HG03159 (cell line): ENCODE measurements around the gene AGPS.
"Not testable (repeated sequence)": the region's sequence is repeated elsewhere in the genome, so short reads cannot be mapped to it uniquely, and the experiment has no call there.

Experiments used
- ATAC-seq: cut with Tn5 transposase; IDR thresholded peaks from one replicate; pipeline ENCODE4 v1.9.1; 2021; ENCODE audit warnings: mild to moderate bottlenecking, moderate library complexity; ENCODE audit not compliant: unreplicated experiment

AGPS gene

DNA sequence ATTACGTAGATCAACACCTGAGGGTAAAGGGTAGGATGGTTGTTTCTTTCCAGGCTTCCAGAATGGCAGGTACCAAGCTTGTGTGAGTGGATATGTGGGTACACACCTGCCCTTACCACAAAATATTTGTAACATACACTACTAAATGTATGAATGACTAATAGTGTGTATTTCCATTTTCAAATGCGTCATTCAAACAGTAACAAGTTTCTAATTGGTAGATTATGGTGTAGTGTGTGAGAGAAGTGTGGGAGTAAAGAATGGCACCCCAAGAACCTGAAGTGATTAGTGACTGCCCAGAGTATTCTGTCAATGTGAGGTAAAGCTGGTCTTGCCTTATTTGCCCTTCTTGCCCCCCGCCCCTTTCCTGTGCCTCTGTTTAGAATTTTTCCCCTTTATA lies 21.1 kb downstream of the AGPS start:
- no peak for ATAC-seq

GRCh38 chr2:177419274-177419673 lies 26.7 kb downstream of the AGPS start:
- ATAC-seq, result no peak

DNA sequence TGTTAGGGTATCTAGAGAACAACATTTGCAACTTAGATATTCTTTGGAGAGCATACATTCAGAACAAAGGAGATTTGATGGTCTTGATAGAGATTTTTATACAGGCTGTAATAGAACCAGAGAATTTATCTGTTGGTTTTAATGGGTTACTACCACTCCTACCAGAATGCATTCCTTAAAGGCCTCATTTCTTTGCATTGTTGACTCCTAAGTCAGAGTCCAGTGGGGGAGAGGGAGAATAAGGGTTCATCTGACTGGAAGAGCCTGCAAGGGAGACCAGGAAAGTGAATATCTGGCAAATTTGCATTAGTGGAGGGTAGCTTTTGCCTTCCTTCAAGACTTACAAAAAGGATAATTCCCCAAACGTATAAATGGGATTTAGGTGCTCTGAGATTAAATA lies 29.7 kb downstream of the AGPS start:
- no peak for ATAC-seq

GRCh38 chr2:177424120-177424519 lies 31.5 kb downstream of the AGPS start:
- not testable (repeated sequence) for ATAC-seq

- not testable (repeated sequence) for ATAC-seq
These were observed 32.0 kb downstream of the AGPS start for GRCh38 chr2:177424620-177425019.

GRCh38 chr2:177427316-177427715 lies 34.7 kb downstream of the AGPS start:
- no peak for ATAC-seq

GRCh38 chr2:177427936-177428335 lies 35.4 kb downstream of the AGPS start:
- ATAC-seq, result not testable (repeated sequence)

DNA sequence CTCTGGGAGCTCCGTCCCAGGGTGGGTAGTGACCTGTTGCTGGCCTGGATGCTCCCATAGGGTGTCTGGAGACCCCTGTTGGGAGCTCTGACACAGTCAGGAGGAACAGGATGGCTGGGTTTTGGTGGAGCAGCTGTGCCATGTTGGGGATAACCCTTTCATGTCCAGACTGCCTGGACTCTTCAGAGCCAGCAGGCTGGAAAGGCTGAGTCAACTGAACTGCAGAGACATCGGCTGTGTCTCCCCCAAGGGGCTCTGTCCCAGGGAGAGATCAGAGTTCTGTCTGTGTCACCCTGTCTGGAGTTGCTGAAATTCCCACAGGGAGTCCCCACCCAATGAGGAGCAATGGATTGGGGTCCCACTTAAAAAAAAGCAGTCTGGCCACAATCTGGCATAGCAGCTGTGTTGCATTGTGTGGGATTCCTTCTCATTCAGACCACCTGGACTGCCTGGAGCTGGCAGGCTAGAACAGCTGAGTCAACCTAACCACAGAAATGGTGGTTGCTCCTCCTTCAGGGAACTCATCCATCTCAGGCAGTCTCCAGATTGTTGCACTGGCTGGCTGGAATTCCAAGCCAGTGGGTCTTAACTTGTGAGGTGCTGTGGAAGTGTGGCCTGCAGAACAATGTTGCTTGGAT lies 37.2 kb downstream of the AGPS start:
- ATAC-seq, result no peak

DNA sequence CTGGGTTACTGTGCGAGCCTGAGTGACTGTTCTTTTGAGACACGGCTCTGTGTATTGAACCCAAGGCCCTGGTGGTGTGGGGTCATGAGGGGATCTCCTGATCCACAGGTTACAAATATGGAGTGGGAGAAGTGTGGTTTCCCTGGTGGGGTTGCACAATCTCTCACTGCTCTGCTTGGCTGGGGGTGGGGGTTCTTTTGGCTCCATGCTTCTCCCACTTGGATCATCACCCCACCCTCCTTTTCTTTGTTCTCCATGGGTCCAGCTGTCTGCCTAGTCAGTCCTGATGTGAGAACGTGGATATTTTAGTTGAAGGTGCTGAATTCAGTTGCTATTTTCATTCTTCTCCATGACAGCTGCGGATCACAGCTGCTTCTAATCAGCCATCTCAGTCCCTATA lies 37.8 kb downstream of the AGPS start:
- no peak for ATAC-seq

GRCh38 chr2:177431111-177431725 lies 38.6 kb downstream of the AGPS start:
- ATAC-seq, result not testable (repeated sequence)

- no peak for ATAC-seq
These were observed 40.1 kb downstream of the AGPS start for GRCh38 chr2:177432703-177433102.

DNA sequence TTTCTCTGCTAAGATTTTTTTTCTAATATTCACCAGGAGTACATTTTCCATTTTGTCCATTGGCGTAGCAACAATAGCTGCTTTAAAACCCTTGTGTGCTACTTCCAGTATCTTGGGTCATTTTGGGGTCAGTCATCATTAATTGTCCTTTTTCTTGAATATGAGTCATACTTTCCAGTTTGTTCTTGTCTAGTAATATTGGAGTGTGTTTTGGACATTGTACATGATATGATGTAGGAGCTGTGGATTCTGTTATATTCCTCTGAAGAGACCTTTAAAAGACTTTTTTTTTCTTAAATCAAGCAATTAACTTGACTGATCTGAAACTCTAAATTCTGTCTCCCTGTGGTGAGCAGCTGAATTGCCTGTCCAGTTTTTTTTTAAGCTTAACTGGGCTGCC lies 40.8 kb downstream of the AGPS start:
- ATAC-seq, result no peak

- ATAC-seq, result no peak
These were observed 41.9 kb downstream of the AGPS start for GRCh38 chr2:177434475-177434874.

DNA sequence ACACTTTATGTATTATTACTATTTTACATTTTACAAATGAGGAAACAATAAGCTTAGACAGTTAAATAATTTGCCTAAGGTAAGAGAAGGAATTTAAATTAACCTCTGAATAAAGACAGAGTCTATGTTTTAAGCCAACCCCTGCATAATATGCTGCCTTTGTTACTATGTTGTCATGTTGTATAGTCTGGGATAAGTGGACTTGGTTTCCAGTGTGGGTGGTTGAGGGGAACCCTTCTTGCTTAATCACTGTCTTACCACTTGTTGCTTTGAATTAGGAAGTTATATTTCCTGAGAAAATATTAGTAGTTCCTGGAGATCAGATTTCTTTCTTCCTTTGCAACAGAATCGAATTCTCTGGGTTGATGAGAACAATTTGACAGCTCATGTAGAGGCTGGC lies 52.6 kb downstream of the AGPS start:
- ATAC-seq, result no peak

DNA sequence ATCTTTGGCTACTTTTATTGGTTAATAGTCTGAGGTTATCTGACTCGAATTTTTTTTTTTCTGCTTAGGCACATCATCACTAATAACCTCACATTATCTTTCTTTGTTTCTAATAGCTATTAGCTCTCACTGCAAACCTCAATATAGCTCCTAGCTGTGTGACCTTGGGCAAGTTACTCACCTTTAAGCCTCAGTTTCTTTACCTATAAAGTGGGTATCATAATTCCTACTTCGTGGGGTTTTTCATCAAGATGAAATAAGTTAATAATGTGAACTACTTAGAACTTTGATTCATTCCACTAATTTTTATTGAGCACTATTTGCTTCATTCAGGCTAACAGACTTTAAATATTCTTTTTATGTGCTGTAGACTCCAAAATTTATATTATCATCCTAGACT lies 55.5 kb downstream of the AGPS start:
- ATAC-seq, result no peak

GRCh38 chr2:177449159-177449558 lies 56.6 kb downstream of the AGPS start:
- no peak for ATAC-seq

- no peak for ATAC-seq
These were observed 62.6 kb downstream of the AGPS start for GRCh38 chr2:177455187-177455586.

GRCh38 chr2:177459756-177460155 lies 67.2 kb downstream of the AGPS start:
- ATAC-seq, result not testable (repeated sequence)

DNA sequence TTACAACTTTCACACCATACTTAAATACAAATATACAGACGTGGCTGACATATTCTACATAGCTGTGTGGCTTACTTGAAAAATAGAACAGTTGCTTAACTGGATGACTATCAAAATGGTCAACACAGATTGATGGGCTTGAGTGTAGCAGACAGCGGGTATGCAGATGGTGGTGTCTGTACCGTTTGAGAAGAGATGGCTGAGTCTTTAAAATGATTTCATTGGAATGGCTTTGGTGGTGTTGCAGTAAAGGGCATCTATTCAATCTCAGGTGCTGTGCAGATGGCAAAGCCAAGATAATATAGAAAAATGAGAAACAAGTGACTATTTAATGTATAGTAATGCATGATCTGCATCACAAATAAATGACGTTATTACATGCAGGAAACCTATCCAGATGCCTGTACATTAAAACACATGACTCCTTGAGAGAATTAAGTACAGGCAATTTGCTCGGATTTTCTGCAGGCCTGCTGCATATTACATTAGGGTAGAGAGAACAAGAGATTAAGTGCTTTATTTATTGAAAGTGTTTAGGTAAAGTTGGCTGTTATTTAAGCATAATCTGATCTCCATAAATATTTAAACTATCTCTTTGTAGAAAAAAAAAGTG lies 68.5 kb downstream of the AGPS start:
- ATAC-seq, result no peak

DNA sequence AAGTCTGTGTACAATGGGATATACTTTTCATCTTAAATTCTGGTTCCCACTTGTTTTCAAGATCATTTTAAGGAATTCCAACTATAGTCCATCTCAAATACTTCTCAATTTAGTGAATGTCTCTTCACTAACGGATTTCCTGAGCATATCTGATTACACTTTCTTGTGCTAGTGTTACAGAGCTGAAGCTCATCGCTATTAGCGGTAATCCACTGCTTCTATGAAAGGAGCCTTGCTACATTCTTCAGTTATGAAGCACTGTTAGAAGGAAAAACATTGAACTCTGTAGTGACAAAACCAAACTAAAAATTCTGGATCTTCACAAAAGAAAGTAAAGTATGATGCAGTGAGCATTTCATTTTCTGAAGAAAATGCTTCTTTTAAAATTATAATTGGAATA lies 72.0 kb downstream of the AGPS start:
- no peak for ATAC-seq

DNA sequence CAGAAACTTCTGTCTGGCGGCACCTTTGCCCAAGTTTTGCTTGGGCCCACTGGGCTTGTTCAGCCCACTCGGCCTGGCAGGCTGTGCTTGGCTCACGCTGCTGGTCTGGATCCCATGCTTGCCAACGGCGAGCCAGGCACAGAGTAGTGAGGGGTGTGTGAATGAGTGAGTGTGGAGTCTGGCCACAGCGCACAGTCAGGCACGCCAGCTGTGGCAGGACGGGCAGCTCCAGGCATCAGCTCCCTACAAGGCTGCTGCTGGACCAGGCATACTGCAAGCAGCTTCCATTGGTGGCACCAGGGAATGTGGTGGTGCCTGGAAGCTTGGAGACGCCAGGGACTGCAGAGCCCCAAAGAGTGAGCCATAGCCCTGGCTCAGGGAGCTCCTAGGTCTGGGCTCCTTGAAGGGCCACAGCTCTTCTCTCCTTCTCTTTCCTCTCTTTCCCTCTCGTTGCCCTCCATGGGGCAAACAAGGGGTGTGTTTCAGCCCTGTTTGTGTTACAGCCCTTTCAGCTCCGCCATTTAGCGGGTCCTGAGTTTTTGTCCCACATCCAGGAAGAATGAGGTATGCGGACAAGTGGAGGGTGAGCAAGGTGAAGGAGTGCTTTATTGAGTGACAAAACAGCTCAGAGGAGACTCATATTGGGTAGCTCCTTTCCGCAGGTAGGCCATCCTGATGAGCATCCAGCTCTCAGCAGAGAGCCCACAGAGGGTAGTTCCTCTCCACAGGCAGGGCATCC lies 73.0 kb downstream of the AGPS start:
- ATAC-seq, result no peak
